GM21717 (cell line): Measurements from ENCODE around the gene DAGLB.
A peak's percentile ranks its signal among the peaks of the same experiment; 100 is the strongest.
"Not testable (repeated sequence)": the region's sequence is repeated elsewhere in the genome, so short reads cannot be mapped to it uniquely, and the experiment has no call there.

Experiments used
- ATAC-seq: cut with Tn5 transposase; IDR thresholded peaks from one replicate; pipeline ENCODE4 v1.9.1; 2021; ENCODE audit warnings: mild to moderate bottlenecking, moderate library complexity; ENCODE audit not compliant: unreplicated experiment

Gene DAGLB

GRCh38 chr7:6463609-6464008 is 15.9 kb upstream of the DAGLB start:
- not testable (repeated sequence) for ATAC-seq

- no peak for ATAC-seq
Measured at GRCh38 chr7:6461946-6462550, 14.3 kb upstream of the DAGLB start.

- ATAC-seq: no peak
Measured at GRCh38 chr7:6460990-6461584, 13.3 kb upstream of the DAGLB start.

GRCh38 chr7:6460303-6460702 is 12.5 kb upstream of the DAGLB start:
- no peak for ATAC-seq

- ATAC-seq: not testable (repeated sequence)
Measured at GRCh38 chr7:6458676-6459075, 10.9 kb upstream of the DAGLB start.

GRCh38 chr7:6453734-6454133 is 6.0 kb upstream of the DAGLB start:
- no peak for ATAC-seq

GRCh38 chr7:6451224-6451705 is 3.5 kb upstream of the DAGLB start:
- ATAC-seq: no peak

- not testable (repeated sequence) for ATAC-seq
Measured at GRCh38 chr7:6450591-6450990, 2.8 kb upstream of the DAGLB start.

- ATAC-seq: not testable (repeated sequence)
Measured at GRCh38 chr7:6449884-6450283, 2.1 kb upstream of the DAGLB start.

GRCh38 chr7:6448943-6449543 is 1.3 kb upstream of the DAGLB start:
- no peak for ATAC-seq

GRCh38 chr7:6446838-6447580 is 745 bp downstream of the DAGLB start:
- ATAC-seq: peak; percentile 36

GRCh38 chr7:6444516-6445269 is 3.1 kb downstream of the DAGLB start:
- ATAC-seq: no peak

GRCh38 chr7:6443372-6443941 is 4.3 kb downstream of the DAGLB start:
- ATAC-seq: no peak

- no peak for ATAC-seq
Measured at GRCh38 chr7:6442114-6442513, 5.6 kb downstream of the DAGLB start.

- ATAC-seq: no peak
Measured at GRCh38 chr7:6440381-6440780, 7.4 kb downstream of the DAGLB start.

GRCh38 chr7:6438427-6438826 is 9.3 kb downstream of the DAGLB start:
- ATAC-seq: no peak

GRCh38 chr7:6437251-6437650 is 10.5 kb downstream of the DAGLB start:
- no peak for ATAC-seq

GRCh38 chr7:6436385-6436685 is 11.4 kb downstream of the DAGLB start:
- peak; percentile 44 for ATAC-seq

GRCh38 chr7:6435486-6436384 is 12.0 kb downstream of the DAGLB start:
- ATAC-seq: peak; percentile 71
